B cell (primary cell): Measurements from ENCODE around the gene SS18L1. TPM values are rescaled to one million over a fixed set of nuclear protein-coding genes. Genes with fewer than 3 reads are reported as not detected.

Experiments used
- ATAC-seq: fragments of 200-7000 bp; cut with Tn5 transposase; one replicate; pipeline ENCODE4 v1.10.0; 2021; ENCODE audit warnings: low read depth, mild to moderate bottlenecking, moderate number of reproducible peaks, moderate library complexity
- CTCF ChIA-PET: fragments of 350-600 bp; sonication (Branson Sonifier 250); formaldehyde crosslinking; loops from one replicate; lab custom pipeline; 2021; ENCODE audit warnings: antibody characterized with exemption, inconsistent platforms; lab: Charles Lee
- POLR2A ChIA-PET: fragments of 350-600 bp; sonication (Branson Sonifier 250); formaldehyde crosslinking; loops from one replicate; lab custom pipeline; 2021; ENCODE audit warnings: antibody characterized with exemption; lab: Charles Lee
- DNase-seq: peaks from one replicate; pipeline ENCODE4 v3.0.0; 2013
- H2AFZ ChIP-seq: 2 replicates; pipeline ENCODE4 v1.6.1; 2012; ENCODE audit warnings: mild to moderate bottlenecking, low read depth, low read length; ENCODE audit not compliant: insufficient read depth, poor library complexity, severe bottlenecking
- H3K27ac ChIP-seq, 2 donors: 1 replicate in 1 of 2; 2 replicates in 1 of 2; pipeline ENCODE4 v1.5.1; 2012 to 2013; ENCODE audit warnings: low read length in 2 of 2, mild to moderate bottlenecking in 2 of 2, moderate library complexity in 1 of 2
- H3K27me3 ChIP-seq, 4 experiments: fragments of 200-600 bp in 1 of 4; sonication (generic) in 1 of 4; replicated peaks in 1 of 4; 1 replicate in 2 of 4; 2 replicates in 2 of 4; pipeline versions ENCODE4 v1.6.1 to v1.7.0; 2013 to 2016; ENCODE audit warnings: low read length in 3 of 4, mild to moderate bottlenecking in 2 of 4, mixed read lengths in 1 of 4, moderate library complexity in 1 of 4; ENCODE audit not compliant: insufficient read depth in 4 of 4, control insufficient read depth in 3 of 4; ENCODE audit errors: control extremely low read depth in 1 of 4
- H3K36me3 ChIP-seq, 2 experiments: replicated peaks in 1 of 2; 1 replicate in 1 of 2; 2 replicates in 1 of 2; pipeline versions ENCODE4 v1.6.1 to v1.7.1; 2013; ENCODE audit warnings: low read length in 1 of 2; ENCODE audit not compliant: insufficient read depth in 2 of 2, control insufficient read depth in 1 of 2; ENCODE audit errors: control extremely low read depth in 1 of 2, extremely low read depth in 1 of 2
- H3K4me1 ChIP-seq, 2 donors: fragments of 200-600 bp in 1 of 2; sonication (generic) in 1 of 2; 1 replicate in 1 of 2; 2 replicates in 1 of 2; pipeline versions ENCODE4 v1.5.1 to v1.6.1; 2013 to 2017; ENCODE audit warnings: low read length in 2 of 2; ENCODE audit not compliant: control insufficient read depth in 2 of 2, insufficient read depth in 2 of 2
- H3K4me2 ChIP-seq: replicated peaks from 2 replicates; pipeline ENCODE3; 2012; ENCODE audit warnings: mild to moderate bottlenecking, low read depth, low read length; ENCODE audit not compliant: poor library complexity, severe bottlenecking
- H3K4me3 ChIP-seq, 5 experiments: fragments of 200-600 bp in 1 of 5; sonication (generic) in 1 of 5; 1 replicate in 3 of 5; 2 replicates in 2 of 5; pipeline versions ENCODE4 v1.5.1 to v1.7.0; 2011 to 2016; ENCODE audit warnings: low read length in 4 of 5, mild to moderate bottlenecking in 4 of 5, low read depth in 2 of 5, control low read depth in 1 of 5, moderate library complexity in 1 of 5; ENCODE audit not compliant: insufficient read depth in 1 of 5; ENCODE audit errors: control extremely low read depth in 1 of 5, extremely low read depth in 1 of 5
- H3K79me2 ChIP-seq: fragments of 200-600 bp; sonication (generic); one replicate; pipeline ENCODE4 v1.6.0; 2016; ENCODE audit warnings: low read length; ENCODE audit not compliant: control insufficient read depth, insufficient read depth
- H3K9ac ChIP-seq: fragments of 200-600 bp; sonication (generic); 2 replicates; pipeline ENCODE4 v1.6.1; 2017; ENCODE audit warnings: mild to moderate bottlenecking, low read length, moderate library complexity
- H3K9me3 ChIP-seq, 3 donors: one replicate each; pipeline versions ENCODE4 v1.6.1 to v1.7.1; 2013; ENCODE audit warnings: low read length in 2 of 3; ENCODE audit not compliant: control insufficient read depth in 2 of 3, insufficient read depth in 1 of 3; ENCODE audit errors: control extremely low read depth in 1 of 3
- H4K20me1 ChIP-seq: 2 replicates; pipeline ENCODE4 v1.6.0; 2012; ENCODE audit warnings: mild to moderate bottlenecking, low read length; ENCODE audit not compliant: insufficient read depth, control insufficient read depth, poor library complexity, severe bottlenecking
- H3K27ac Mint-ChIP-seq: one replicate; pipeline ENCODE4 v1.8.0; 2021; ENCODE audit warnings: mixed read lengths
- H3K27me3 Mint-ChIP-seq: one replicate; pipeline ENCODE4 v1.8.0; 2021; ENCODE audit warnings: mixed read lengths
- H3K4me1 Mint-ChIP-seq: one replicate; pipeline ENCODE4 v1.8.0; 2021; ENCODE audit warnings: mixed read lengths
- H3K4me3 Mint-ChIP-seq: one replicate; pipeline ENCODE4 v1.8.0; 2021; ENCODE audit warnings: mixed read lengths
- H3K9me3 Mint-ChIP-seq: one replicate; pipeline ENCODE4 v1.8.0; 2022; ENCODE audit warnings: mixed read lengths; ENCODE audit not compliant: insufficient read depth
- CTCF ChIP-seq: fragments of 200-600 bp; IDR thresholded peaks from one replicate; pipeline ENCODE4 v1.8.0; 2022; ENCODE audit warnings: antibody characterized with exemption, mild to moderate bottlenecking
- EZH2 ChIP-seq: IDR thresholded peaks from 2 replicates; pipeline ENCODE4 v1.6.1; 2012; ENCODE audit warnings: borderline replicate concordance, low read depth, mild to moderate bottlenecking, moderate library complexity, low read length; ENCODE audit not compliant: insufficient read depth, poor library complexity, severe bottlenecking
- WGBS: methylation state at CpG from one replicate; pipeline ENCODE4 v1.1.5; 2013; ENCODE audit warnings: missing lambda C conversion rate; ENCODE audit not compliant: insufficient coverage; 5-methylcytosine and 5-hydroxymethylcytosine counted together
- intact Hi-C: fragments of 100-400 bp; cut with micrococcal nuclease; formaldehyde crosslinking; loops from one replicate; pipeline ENCODE4 v1.10.0; 2022
- polyA plus RNA-seq: library from polyadenylated mRNA; depleted of rRNA; stranded (reverse); fragments of >200 nt; gene quantifications from 2 replicates; pipeline ENCODE4 v1.2.3, GENCODE V29; 2012
- total RNA-seq, 2 donors: library from RNA; stranded (reverse); fragments of 120-200 nt in 1 of 2; gene quantifications; 1 replicate in 1 of 2; 2 replicates in 1 of 2; pipeline versions ENCODE4 v1.2.3 to v1.2.4, GENCODE V29; 2013 to 2022

The SS18L1 gene
- total and polyA plus RNA-seq, 2 donors (not counting 1 experiment from before 2014, with no cell fraction given): 15.4 to 20.7 TPM

DNA sequence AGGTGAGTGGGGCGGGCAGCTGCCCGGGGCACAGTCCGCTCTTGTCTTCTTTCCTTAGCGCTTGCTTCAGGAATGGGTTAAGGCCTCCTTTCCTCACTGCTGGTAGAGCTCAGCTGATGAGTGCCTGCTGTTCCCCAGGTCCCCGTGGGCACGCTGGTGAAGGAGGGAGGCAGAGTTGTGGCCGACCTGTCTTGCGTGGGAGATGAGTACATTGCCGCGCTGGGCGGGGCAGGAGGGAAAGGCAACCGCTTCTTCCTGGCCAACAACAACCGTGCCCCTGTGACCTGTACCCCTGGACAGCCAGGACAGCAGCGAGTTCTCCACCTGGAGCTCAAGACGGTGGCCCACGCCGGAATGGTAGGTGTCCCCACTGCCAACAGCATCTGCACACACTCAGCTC is 54.9 kb downstream of the SS18L1 start:
- Mint-ChIP-seq H3K9me3 (no peaks in the 10 kb centered on the region), H3K4me1 (peaks cover 35% of the 10 kb centered on the region), H3K27me3 (no peaks in the 10 kb centered on the region), H3K4me3 (no peak overlapping the region), H3K27ac (no peak overlapping the region)
- peaks cover 3% of the 10 kb centered on the region for H3K79me2 ChIP-seq
- H4K20me1 ChIP-seq: peaks cover 5% of the 10 kb centered on the region
- no peaks in the 10 kb centered on the region for H3K9me3 ChIP-seq
- intact Hi-C loops: no loop called here
- no peak overlapping the region for H3K4me2 ChIP-seq
- H3K36me3 ChIP-seq: peaks cover 0 to 31% of the 10 kb centered on the region in 2 experiments
- ChIA-PET POLR2A (no interaction called here), CTCF (no interaction called here)
- H3K9ac ChIP-seq: no peak overlapping the region
- TF ChIP-seq EZH2 (no peak), CTCF (no peak)
- H3K27ac ChIP-seq: no peak overlapping the region
- ATAC-seq (no peak), DNase-seq (no peak)
- H3K27me3 ChIP-seq: no peaks in the 10 kb centered on the region
- WGBS: 97% methylated on average over 17 of the region's 17 CpGs
- peaks cover 23 to 25% of the 10 kb centered on the region in 2 donors for H3K4me1 ChIP-seq
- no peak overlapping the region for H3K4me3 ChIP-seq
- H2AFZ ChIP-seq: no peak overlapping the region

DNA sequence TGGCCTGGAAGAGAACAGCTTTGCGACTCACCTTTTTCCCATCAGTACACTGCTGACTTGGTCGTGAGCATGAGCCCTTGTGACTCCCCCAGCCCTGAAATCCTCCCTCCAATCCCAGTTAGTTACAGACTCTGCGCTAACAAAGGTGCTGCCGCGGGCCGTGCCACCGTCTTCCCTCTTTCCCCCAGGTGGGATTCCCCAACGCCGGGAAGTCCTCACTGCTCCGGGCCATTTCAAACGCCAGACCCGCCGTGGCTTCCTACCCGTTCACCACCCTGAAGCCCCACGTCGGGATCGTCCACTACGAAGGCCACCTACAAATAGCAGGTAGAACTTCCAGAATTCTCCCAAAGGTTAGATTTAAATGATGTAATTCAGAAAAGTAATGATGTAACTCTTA is 55.4 kb downstream of the SS18L1 start:
- intact Hi-C loops: no loop called here
- Mint-ChIP-seq H3K9me3 (no peaks in the 10 kb centered on the region), H3K27me3 (no peaks in the 10 kb centered on the region), H3K4me1 (peaks cover 37% of the 10 kb centered on the region), H3K4me3 (no peak overlapping the region), H3K27ac (no peak overlapping the region)
- Histone ChIP-seq H4K20me1 (peaks cover 5% of the 10 kb centered on the region), H3K79me2 (peaks cover 3% of the 10 kb centered on the region), H3K36me3 (peaks cover 0 to 29% of the 10 kb centered on the region in 2 experiments), H2AFZ (no peak overlapping the region), H3K4me1 (peaks cover 24 to 28% of the 10 kb centered on the region in 2 donors), H3K9ac (no peak overlapping the region), H3K4me2 (no peak overlapping the region), H3K27me3 (no peaks in the 10 kb centered on the region), H3K27ac (no peak overlapping the region), H3K9me3 (no peaks in the 10 kb centered on the region), H3K4me3 (no peak overlapping the region)
- CTCF ChIA-PET: no interaction called here
- no peak for DNase-seq
- ATAC-seq: no peak
- POLR2A ChIA-PET: no interaction called here
- WGBS: 96% methylated on average over 7 of the region's 18 CpGs
- TF ChIP-seq EZH2 (no peak), CTCF (no peak)
